ENCODE results near the gene PIP5K1B.

The PIP5K1B gene

DNA sequence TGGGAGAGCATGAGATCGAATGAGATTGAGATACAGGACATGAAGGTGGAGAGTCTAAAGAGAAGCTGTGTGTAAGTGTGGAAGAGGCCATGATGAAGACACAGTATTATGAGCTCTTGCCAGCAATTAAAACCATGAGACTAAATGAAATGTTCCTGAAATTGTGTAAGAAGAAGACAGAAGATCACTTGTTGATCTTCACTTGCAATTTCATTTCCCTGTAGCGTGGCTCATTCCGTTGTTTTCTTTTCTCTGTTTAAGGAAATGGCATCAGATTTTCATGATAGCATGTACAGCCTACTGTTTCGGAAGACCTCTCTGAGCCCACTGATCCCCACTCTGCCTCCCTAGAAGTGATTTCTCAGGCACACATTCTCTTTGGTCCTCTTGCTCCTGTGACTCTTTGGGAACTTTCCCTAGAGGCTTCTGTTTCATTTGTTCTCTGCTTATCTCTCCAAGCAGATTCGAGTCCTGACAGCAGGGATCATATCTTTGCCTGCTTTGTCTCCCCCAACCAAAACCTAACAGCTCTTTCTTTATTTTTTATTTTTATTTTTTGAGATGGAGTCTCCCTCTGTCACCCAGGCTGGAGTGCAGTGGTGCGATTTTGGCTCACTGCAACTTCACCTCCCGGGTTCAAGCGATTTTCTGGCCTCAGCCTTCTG, 16.8 kb downstream of the PIP5K1B start:
- TF ChIP-seq, protein P1, sequence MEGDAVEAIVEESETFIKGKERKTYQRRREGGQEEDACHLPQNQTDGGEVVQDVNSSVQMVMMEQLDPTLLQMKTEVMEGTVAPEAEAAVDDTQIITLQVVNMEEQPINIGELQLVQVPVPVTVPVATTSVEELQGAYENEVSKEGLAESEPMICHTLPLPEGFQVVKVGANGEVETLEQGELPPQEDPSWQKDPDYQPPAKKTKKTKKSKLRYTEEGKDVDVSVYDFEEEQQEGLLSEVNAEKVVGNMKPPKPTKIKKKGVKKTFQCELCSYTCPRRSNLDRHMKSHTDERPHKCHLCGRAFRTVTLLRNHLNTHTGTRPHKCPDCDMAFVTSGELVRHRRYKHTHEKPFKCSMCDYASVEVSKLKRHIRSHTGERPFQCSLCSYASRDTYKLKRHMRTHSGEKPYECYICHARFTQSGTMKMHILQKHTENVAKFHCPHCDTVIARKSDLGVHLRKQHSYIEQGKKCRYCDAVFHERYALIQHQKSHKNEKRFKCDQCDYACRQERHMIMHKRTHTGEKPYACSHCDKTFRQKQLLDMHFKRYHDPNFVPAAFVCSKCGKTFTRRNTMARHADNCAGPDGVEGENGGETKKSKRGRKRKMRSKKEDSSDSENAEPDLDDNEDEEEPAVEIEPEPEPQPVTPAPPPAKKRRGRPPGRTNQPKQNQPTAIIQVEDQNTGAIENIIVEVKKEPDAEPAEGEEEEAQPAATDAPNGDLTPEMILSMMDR (IDR thresholded peaks at IDR 0.05; ENCODE audit: low read depth, low read length, missing control alignments), result no peak
- no peak for DNase-seq (ENCODE audit: extremely low read depth, low read depth)
- H3K4me3 ChIP-seq (replicated peaks; ENCODE audit: low read depth, low read length), result no peak overlapping the region

DNA sequence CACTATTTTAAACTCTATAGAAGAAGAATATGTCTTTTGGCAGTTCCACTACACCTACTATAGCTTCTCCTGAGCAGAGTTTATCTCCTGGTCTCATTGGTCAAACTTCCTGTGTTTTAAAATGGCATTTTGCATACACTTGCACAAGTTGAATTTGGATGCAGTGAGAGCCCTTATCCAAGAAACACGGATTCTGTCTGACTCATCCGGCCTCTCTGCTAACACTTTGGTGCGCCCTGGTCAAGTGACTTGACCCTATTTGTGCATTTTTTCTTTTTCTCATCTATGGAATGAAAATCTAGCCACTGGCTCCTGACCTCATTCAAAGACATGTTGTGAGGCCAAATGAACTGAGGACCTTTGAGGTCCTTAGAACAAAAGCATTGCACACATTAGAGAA, 20.0 kb downstream of the PIP5K1B start:
- H3K4me3 ChIP-seq (replicated peaks; ENCODE audit: low read depth, low read length), result no peak overlapping the region
- no peak for DNase-seq (ENCODE audit: extremely low read depth, low read depth)
- TF ChIP-seq, protein P1 (IDR thresholded peaks at IDR 0.05; ENCODE audit: low read depth, low read length, missing control alignments), result no peak

DNA sequence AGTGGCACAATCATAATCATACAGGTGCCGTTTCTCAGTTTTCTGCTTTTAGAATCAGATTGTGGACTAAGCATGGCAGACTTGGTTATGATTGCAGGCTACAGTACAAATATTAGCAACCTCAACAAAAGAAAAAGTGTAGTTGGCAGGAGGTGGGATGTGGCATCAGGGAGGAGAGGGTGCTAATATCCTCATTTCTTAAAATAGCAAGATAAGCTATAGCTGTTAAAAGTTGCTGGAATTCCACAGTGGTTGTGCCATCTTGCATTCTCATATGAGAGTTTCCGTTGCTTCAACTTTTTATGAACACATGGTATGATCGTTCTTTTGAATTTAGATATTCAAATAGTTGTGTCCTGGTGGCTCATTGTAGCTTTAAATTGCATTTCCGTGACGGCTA, 21.4 kb downstream of the PIP5K1B start:
- TF ChIP-seq, protein P1 (IDR thresholded peaks at IDR 0.05; ENCODE audit: low read depth, low read length, missing control alignments), result no peak

DNA sequence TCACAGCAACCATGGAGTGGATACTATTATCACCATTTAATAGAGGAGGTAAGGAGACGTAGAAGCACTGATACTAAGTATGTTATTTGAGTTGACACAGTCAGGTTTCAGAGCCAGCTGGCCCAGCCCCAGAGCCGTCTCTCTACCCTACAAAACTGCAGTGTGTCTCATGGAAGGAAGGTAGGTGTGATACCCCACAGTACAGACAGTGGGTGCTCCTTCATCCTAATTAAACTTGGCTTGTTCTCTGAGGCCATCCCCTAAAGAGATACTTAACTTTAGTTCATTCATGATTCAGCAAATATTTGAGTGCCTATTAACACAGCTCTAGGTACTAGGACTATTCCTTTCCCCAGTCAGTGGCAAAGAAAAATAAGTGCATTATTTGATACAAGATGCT, 22.6 kb downstream of the PIP5K1B start:
- DNase-seq (ENCODE audit: extremely low read depth, low read depth), result no peak
- TF ChIP-seq, protein P1 (IDR thresholded peaks at IDR 0.05; ENCODE audit: low read depth, low read length, missing control alignments), result no peak
- H3K4me3 ChIP-seq (replicated peaks; ENCODE audit: low read depth, low read length), result no peak overlapping the region

More for the DNA sequence above, 21.4 kb downstream of the PIP5K1B start:
- DNase-seq (ENCODE audit: extremely low read depth, low read depth), result no peak
- H3K4me3 ChIP-seq (replicated peaks; ENCODE audit: low read depth, low read length), result no peak overlapping the region

DNA sequence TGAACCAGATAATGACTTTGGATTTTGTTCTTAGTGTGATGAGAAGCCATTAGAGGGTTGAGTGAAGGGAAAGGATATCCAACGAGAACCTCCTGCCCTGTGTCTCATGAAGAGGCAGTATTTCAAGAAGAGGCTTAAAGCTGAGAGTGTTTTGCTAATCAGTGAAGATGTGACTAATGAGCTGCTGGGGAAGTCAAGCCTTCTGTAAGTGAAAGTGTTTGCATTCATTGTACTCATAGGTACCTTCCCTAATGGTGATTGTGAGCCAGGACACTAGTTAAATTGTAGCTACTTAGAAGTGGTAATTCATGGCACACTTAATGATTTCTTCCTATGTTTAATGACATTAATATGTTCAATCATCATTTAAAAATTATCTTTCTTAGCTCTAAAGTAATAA, 23.7 kb downstream of the PIP5K1B start:
- TF ChIP-seq, protein P1 (IDR thresholded peaks at IDR 0.05; ENCODE audit: low read depth, low read length, missing control alignments), result no peak
- DNase-seq (ENCODE audit: extremely low read depth, low read depth), result no peak
- H3K4me3 ChIP-seq (replicated peaks; ENCODE audit: low read depth, low read length), result no peak overlapping the region

DNA sequence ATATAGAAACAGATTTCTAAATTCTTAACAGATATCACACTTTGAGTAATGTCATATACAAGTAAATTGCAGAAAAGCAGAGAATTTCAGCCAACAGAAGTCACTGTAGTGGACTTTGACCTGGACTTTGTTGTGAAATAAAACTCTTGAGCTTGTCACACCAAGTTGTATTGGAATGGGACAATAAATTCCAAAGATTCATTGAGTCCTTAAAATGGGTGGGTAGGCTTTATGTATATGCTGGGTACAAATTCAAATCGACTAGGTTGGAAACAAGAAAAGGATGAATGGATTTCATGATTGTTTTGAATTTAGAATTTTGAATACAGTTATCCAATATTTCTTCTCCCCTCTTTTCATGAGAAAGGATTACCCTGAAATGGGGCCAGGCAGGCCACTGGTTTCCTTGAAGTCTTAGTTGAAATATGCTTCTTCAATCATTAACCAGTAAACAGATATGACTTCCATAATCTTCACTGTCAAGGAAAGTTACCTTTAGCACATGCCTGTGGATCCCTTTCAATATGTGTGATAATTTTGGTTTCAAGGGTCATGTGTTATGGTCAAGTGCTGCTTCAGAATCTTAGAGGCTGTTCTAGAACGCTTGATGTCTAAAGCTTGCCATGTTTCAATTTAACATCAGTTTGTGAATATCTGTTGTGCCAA, 25.7 kb downstream of the PIP5K1B start:
- no peak overlapping the region for H3K4me3 ChIP-seq (replicated peaks; ENCODE audit: low read depth, low read length)
- no peak for DNase-seq (ENCODE audit: extremely low read depth, low read depth)
- TF ChIP-seq, protein P1 (IDR thresholded peaks at IDR 0.05; ENCODE audit: low read depth, low read length, missing control alignments), result no peak

All from HFF-Myc (cell line).